H9 (cell line): ENCODE data around the gene HPCAL4. TPM values are rescaled to one million over a fixed set of nuclear protein-coding genes. Genes with fewer than 3 reads are reported as not detected.

Experiments used
- DNase-seq: peaks from one replicate; pipeline ENCODE4 v3.0.0-alpha.2; 2017
- H2AFZ ChIP-seq: one replicate; pipeline ENCODE4 v1.6.1; 2013; ENCODE audit warnings: mild to moderate bottlenecking, low read length, control low read depth, moderate library complexity
- H2AK5ac ChIP-seq: 2 replicates; pipeline ENCODE4 v1.6.1; 2013; ENCODE audit warnings: low read length, control low read depth, mixed read lengths; ENCODE audit not compliant: insufficient read length
- H2BK120ac ChIP-seq: one replicate; pipeline ENCODE4 v1.6.1; 2013; ENCODE audit warnings: low read depth, mild to moderate bottlenecking, low read length, control low read depth, inconsistent platforms; ENCODE audit not compliant: poor library complexity, severe bottlenecking
- H2BK12ac ChIP-seq: 2 replicates; pipeline ENCODE4 v1.6.1; 2013; ENCODE audit warnings: low read length, control low read depth, mixed read lengths, low read depth; ENCODE audit not compliant: insufficient read length
- H2BK15ac ChIP-seq: 2 replicates; pipeline ENCODE4 v1.6.1; 2013; ENCODE audit warnings: low read depth, low read length, control low read depth
- H2BK20ac ChIP-seq: one replicate; pipeline ENCODE4 v1.6.1; 2013; ENCODE audit warnings: low read depth, mild to moderate bottlenecking, low read length, control low read depth, inconsistent platforms; ENCODE audit not compliant: poor library complexity, severe bottlenecking
- H2BK5ac ChIP-seq: 2 replicates; pipeline ENCODE4 v1.6.1; 2013; ENCODE audit warnings: low read length, control low read depth, mixed read lengths; ENCODE audit not compliant: insufficient read length
- H3K14ac ChIP-seq: 2 replicates; pipeline ENCODE4 v1.6.1; 2013; ENCODE audit warnings: low read length, control low read depth; ENCODE audit not compliant: insufficient read depth
- H3K18ac ChIP-seq: 2 replicates; pipeline ENCODE4 v1.6.1; 2013; ENCODE audit warnings: low read depth, mild to moderate bottlenecking, mixed read lengths, low read length, control low read depth; ENCODE audit not compliant: insufficient read length
- H3K23ac ChIP-seq: 2 replicates; pipeline ENCODE4 v1.6.1; 2013; ENCODE audit warnings: low read length, control low read depth, mixed read lengths, low read depth; ENCODE audit not compliant: insufficient read length
- H3K23me2 ChIP-seq: 2 replicates; pipeline ENCODE4 v1.6.1; 2013; ENCODE audit warnings: low read depth, mild to moderate bottlenecking, mixed read lengths, low read length, control low read depth; ENCODE audit not compliant: insufficient read length, poor library complexity, severe bottlenecking
- H3K27ac ChIP-seq: 2 replicates; pipeline ENCODE4 v1.5.1; 2013; ENCODE audit warnings: low read length, control low read depth, mixed read lengths, low read depth; ENCODE audit not compliant: insufficient read length
- H3K27me3 ChIP-seq: 2 replicates; pipeline ENCODE4 v1.6.1; 2013; ENCODE audit warnings: low read length, control low read depth, inconsistent platforms; ENCODE audit not compliant: insufficient read depth
- H3K4ac ChIP-seq: 2 replicates; pipeline ENCODE4 v1.6.1; 2013; ENCODE audit warnings: low read depth, mild to moderate bottlenecking, control low read depth, inconsistent platforms, low read length, moderate library complexity
- H3K4me1 ChIP-seq: 2 replicates; pipeline ENCODE4 v1.6.1; 2013; ENCODE audit warnings: low read length, control low read depth, inconsistent platforms; ENCODE audit not compliant: insufficient read depth
- H3K4me2 ChIP-seq: 2 replicates; pipeline ENCODE4 v1.6.1; 2013; ENCODE audit warnings: low read length, control low read depth, mixed read lengths; ENCODE audit not compliant: insufficient read length, insufficient read depth
- H3K56ac ChIP-seq: 2 replicates; pipeline ENCODE4 v1.6.1; 2013; ENCODE audit warnings: low read depth, mild to moderate bottlenecking, mixed read lengths, low read length, control low read depth; ENCODE audit not compliant: insufficient read length
- H3K79me1 ChIP-seq: 2 replicates; pipeline ENCODE4 v1.6.1; 2013; ENCODE audit warnings: low read depth, mild to moderate bottlenecking, moderate library complexity, low read length, control low read depth, inconsistent platforms; ENCODE audit not compliant: insufficient read depth, poor library complexity, severe bottlenecking
- H3K79me2 ChIP-seq: 2 replicates; pipeline ENCODE4 v1.6.1; 2013; ENCODE audit warnings: low read length, control low read depth, inconsistent platforms; ENCODE audit not compliant: insufficient read depth
- H3K9ac ChIP-seq: 2 replicates; pipeline ENCODE4 v1.6.1; 2013; ENCODE audit warnings: low read length, control low read depth, mixed read lengths; ENCODE audit not compliant: insufficient read length; ENCODE audit errors: extremely low read depth
- H3K9me3 ChIP-seq: one replicate; pipeline ENCODE4 v1.6.1; 2013; ENCODE audit warnings: low read depth, low read length, inconsistent platforms; ENCODE audit not compliant: control insufficient read depth
- H3T11ph ChIP-seq: one replicate; pipeline ENCODE4 v1.6.1; 2013; ENCODE audit warnings: mild to moderate bottlenecking, low read length, control low read depth, inconsistent platforms
- H4K20me1 ChIP-seq: one replicate; pipeline ENCODE4 v1.6.1; 2013; ENCODE audit not compliant: control insufficient read depth, insufficient read length, insufficient read depth
- H4K5ac ChIP-seq: 2 replicates; pipeline ENCODE4 v1.6.1; 2013; ENCODE audit warnings: low read depth, mild to moderate bottlenecking, mixed read lengths, low read length, control low read depth; ENCODE audit not compliant: insufficient read length
- H4K8ac ChIP-seq: replicated peaks from 2 replicates; pipeline ENCODE4 v1.6.1; 2013; ENCODE audit warnings: low read length, control low read depth, mixed read lengths, low read depth; ENCODE audit not compliant: insufficient read length
- H4K91ac ChIP-seq: 2 replicates; pipeline ENCODE4 v1.6.1; 2013; ENCODE audit warnings: low read depth, mild to moderate bottlenecking, moderate library complexity, mixed read lengths, low read length, control low read depth; ENCODE audit not compliant: insufficient read length
- H3K27ac Mint-ChIP-seq, 3 experiments: 2 replicates in 2 of 3; 3 replicates in 1 of 3; pipeline ENCODE4 v1.8.0; 2020 to 2021; ENCODE audit warnings: mixed read lengths in 3 of 3, mild to moderate bottlenecking in 1 of 3, moderate library complexity in 1 of 3
- H3K27me3 Mint-ChIP-seq: 2 replicates; pipeline ENCODE4 v1.8.0; 2021; ENCODE audit warnings: low read depth, mild to moderate bottlenecking, moderate library complexity, mixed read lengths
- H3K36me3 Mint-ChIP-seq, 3 experiments: 2 replicates in 2 of 3; 3 replicates in 1 of 3; pipeline ENCODE4 v1.8.0; 2020 to 2021; ENCODE audit warnings: low read depth in 3 of 3, mixed read lengths in 3 of 3; ENCODE audit not compliant: insufficient read depth in 1 of 3
- H3K4me1 Mint-ChIP-seq, 2 experiments: 2 replicates each; pipeline ENCODE4 v1.8.0; 2020; ENCODE audit warnings: mixed read lengths in 2 of 2
- H3K4me3 Mint-ChIP-seq, 2 experiments: 2 replicates in 1 of 2; 3 replicates in 1 of 2; pipeline ENCODE4 v1.8.0; 2020 to 2021; ENCODE audit warnings: mild to moderate bottlenecking in 2 of 2, mixed read lengths in 2 of 2, moderate library complexity in 1 of 2
- H3K9me3 Mint-ChIP-seq, 2 experiments: 2 replicates in 1 of 2; 3 replicates in 1 of 2; pipeline ENCODE4 v1.8.0; 2020; ENCODE audit warnings: mild to moderate bottlenecking in 2 of 2, mixed read lengths in 2 of 2, moderate library complexity in 1 of 2
- WGBS: extraction: QIAGEN DNeasy Blood & Tissue Kit; methylation state at CpG from one replicate; pipeline ENCODE4 v1.1.7; 2013; ENCODE audit warnings: missing lambda C conversion rate, low lambda C conversion rate, mixed read lengths; ENCODE audit not compliant: insufficient read length; ENCODE audit errors: extremely low coverage; 5-methylcytosine and 5-hydroxymethylcytosine counted together
- total RNA-seq: library from RNA; stranded (reverse); gene quantifications from 2 replicates; pipeline ENCODE4 v1.2.1, GENCODE V29; 2021
- TF ChIP-seq, protein P1 (sequence below): fragments of 200-600 bp; sonication (generic); conservative IDR thresholded peaks from 3 replicates; pipeline ENCODE4 v1.8.0; 2021; ENCODE audit warnings: antibody characterized with exemption, mild to moderate bottlenecking

HPCAL4 gene
- total RNA-seq, 1 experiment from 2014 or later: 0.15 TPM

DNA sequence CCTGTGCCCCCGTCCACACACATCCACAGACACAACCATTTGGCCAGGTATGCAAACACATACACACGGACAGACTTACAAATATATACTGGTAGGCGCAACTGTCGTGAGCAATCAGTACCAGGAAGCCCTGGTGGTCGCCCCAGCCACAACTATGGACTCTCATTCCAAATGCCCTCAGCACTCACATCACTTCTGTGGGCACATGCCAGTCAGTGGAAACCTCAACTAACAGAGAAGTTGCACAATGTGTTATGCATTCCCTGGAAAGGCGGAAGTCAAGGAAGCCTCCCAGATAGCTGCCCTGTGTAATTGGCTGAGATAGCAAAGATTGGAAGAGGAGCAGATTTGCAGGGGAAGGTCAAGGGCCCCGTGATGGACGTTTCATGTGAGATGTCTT, 50.4 kb downstream of the HPCAL4 start:
- H3K4me3 Mint-ChIP-seq: no peak overlapping the region
- Histone ChIP-seq H2BK20ac (no peak overlapping the region), H3K9me3 (no peaks in the 10 kb centered on the region), H2BK15ac (no peak overlapping the region), H3K23me2 (no peaks in the 10 kb centered on the region), H3K56ac (no peak overlapping the region), H3T11ph (no peak overlapping the region), H2BK5ac (no peak overlapping the region), H3K4me2 (no peak overlapping the region), H3K9ac (no peak overlapping the region), H3K79me1 (no peaks in the 10 kb centered on the region), H4K20me1 (no peaks in the 10 kb centered on the region), H3K79me2 (no peaks in the 10 kb centered on the region), H3K27ac (no peak overlapping the region), H2BK12ac (no peak overlapping the region), H2BK120ac (no peak overlapping the region), H3K23ac (no peak overlapping the region), H3K4me1 (no peaks in the 10 kb centered on the region), H2AFZ (no peak overlapping the region), H4K91ac (no peak overlapping the region), H3K18ac (no peak overlapping the region), H3K4ac (no peak overlapping the region), H4K8ac (no peak overlapping the region), H3K27me3 (peaks cover 10% of the 10 kb centered on the region; the same call in 1 of the 2 replicates), H3K14ac (no peak overlapping the region), H4K5ac (no peak overlapping the region), H2AK5ac (no peak overlapping the region)
- H3K4me1 Mint-ChIP-seq: peaks cover 8 to 10% of the 10 kb centered on the region in 2 experiments
- no peaks in the 10 kb centered on the region for H3K36me3 Mint-ChIP-seq
- TF ChIP-seq, protein P1, sequence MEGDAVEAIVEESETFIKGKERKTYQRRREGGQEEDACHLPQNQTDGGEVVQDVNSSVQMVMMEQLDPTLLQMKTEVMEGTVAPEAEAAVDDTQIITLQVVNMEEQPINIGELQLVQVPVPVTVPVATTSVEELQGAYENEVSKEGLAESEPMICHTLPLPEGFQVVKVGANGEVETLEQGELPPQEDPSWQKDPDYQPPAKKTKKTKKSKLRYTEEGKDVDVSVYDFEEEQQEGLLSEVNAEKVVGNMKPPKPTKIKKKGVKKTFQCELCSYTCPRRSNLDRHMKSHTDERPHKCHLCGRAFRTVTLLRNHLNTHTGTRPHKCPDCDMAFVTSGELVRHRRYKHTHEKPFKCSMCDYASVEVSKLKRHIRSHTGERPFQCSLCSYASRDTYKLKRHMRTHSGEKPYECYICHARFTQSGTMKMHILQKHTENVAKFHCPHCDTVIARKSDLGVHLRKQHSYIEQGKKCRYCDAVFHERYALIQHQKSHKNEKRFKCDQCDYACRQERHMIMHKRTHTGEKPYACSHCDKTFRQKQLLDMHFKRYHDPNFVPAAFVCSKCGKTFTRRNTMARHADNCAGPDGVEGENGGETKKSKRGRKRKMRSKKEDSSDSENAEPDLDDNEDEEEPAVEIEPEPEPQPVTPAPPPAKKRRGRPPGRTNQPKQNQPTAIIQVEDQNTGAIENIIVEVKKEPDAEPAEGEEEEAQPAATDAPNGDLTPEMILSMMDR: no peak
- no peak overlapping the region for H3K27ac Mint-ChIP-seq
- peaks cover 93% of the 10 kb centered on the region for H3K27me3 Mint-ChIP-seq
- H3K9me3 Mint-ChIP-seq: no peaks in the 10 kb centered on the region
- no peak for DNase-seq
- no CpG with 5 or more reads among the region's 8 CpGs for WGBS
